Parathyroid adenoma (tissue), 2 donors: ENCODE data around the gene SC5D.

ENCODE experiments used
- H2AFZ ChIP-seq: fragments of 300-600 bp; sonication (generic); one replicate; pipeline ENCODE4 v1.7.0; 2017; ENCODE audit warnings: antibody characterized with exemption, mild to moderate bottlenecking
- H3K27ac ChIP-seq: fragments of 300-600 bp; sonication (generic); one replicate; pipeline ENCODE4 v1.7.0; 2017
- H3K27me3 ChIP-seq: fragments of 300-600 bp; sonication (generic); one replicate; pipeline ENCODE4 v1.7.0; 2017; ENCODE audit warnings: low read length; ENCODE audit not compliant: control insufficient read depth, insufficient read depth
- H3K36me3 ChIP-seq: fragments of 300-600 bp; sonication (generic); one replicate; pipeline ENCODE4 v1.7.0; 2017; ENCODE audit warnings: low read length; ENCODE audit not compliant: control insufficient read depth, insufficient read depth
- H3K4me1 ChIP-seq: fragments of 300-600 bp; sonication (generic); one replicate; pipeline ENCODE4 v1.7.0; 2017; ENCODE audit warnings: control low read depth
- H3K4me2 ChIP-seq: fragments of 300-600 bp; sonication (generic); one replicate; pipeline ENCODE4 v1.7.0; 2017; ENCODE audit warnings: low read length
- H3K4me3 ChIP-seq: fragments of 300-600 bp; sonication (generic); one replicate; pipeline ENCODE4 v1.7.0; 2017; ENCODE audit warnings: low read depth, low read length
- H3K79me2 ChIP-seq: fragments of 300-600 bp; sonication (generic); one replicate; pipeline ENCODE4 v1.7.0; 2017; ENCODE audit warnings: control low read depth
- H3K9ac ChIP-seq: fragments of 300-600 bp; sonication (generic); one replicate; pipeline ENCODE4 v1.7.0; 2017; ENCODE audit warnings: mild to moderate bottlenecking
- H3K9me3 ChIP-seq: fragments of 300-600 bp; sonication (generic); one replicate; pipeline ENCODE4 v1.7.0; 2017; ENCODE audit warnings: low read length; ENCODE audit not compliant: control insufficient read depth
- CTCF ChIP-seq: fragments of 300-600 bp; sonication (generic); IDR thresholded peaks from one replicate; pipeline ENCODE4 v1.7.0; 2017; ENCODE audit warnings: antibody characterized with exemption, mild to moderate bottlenecking
- donor health status: primary hyperparathyroidism.

SC5D gene

GRCh38 chr11:121255473-121256125 lies 37.0 kb upstream of the SC5D start:
- no peak for TF ChIP-seq CTCF
- Histone ChIP-seq H3K36me3 (no peaks in the 10 kb centered on the region), H3K4me1 (no peaks in the 10 kb centered on the region), H3K9ac (no peak overlapping the region), H3K9me3 (no peaks in the 10 kb centered on the region), H3K79me2 (no peaks in the 10 kb centered on the region), H3K27me3 (no peaks in the 10 kb centered on the region), H3K4me2 (no peak overlapping the region), H3K27ac (no peak overlapping the region), H2AFZ (no peak overlapping the region), H3K4me3 (no peak overlapping the region)

GRCh38 chr11:121257289-121257688 lies 35.3 kb upstream of the SC5D start:
- TF ChIP-seq CTCF, result no peak
- Histone ChIP-seq H3K4me3 (no peak overlapping the region), H3K79me2 (no peaks in the 10 kb centered on the region), H3K4me1 (no peaks in the 10 kb centered on the region), H3K4me2 (no peak overlapping the region), H3K27me3 (no peaks in the 10 kb centered on the region), H3K36me3 (no peaks in the 10 kb centered on the region), H3K9ac (no peak overlapping the region), H2AFZ (no peak overlapping the region), H3K9me3 (no peaks in the 10 kb centered on the region), H3K27ac (no peak overlapping the region)

- no peaks in the 10 kb centered on the region for H3K9me3 ChIP-seq
- H3K4me2 ChIP-seq, result no peak overlapping the region
- H3K36me3 ChIP-seq, result no peaks in the 10 kb centered on the region
- H3K79me2 ChIP-seq, result no peaks in the 10 kb centered on the region
- H3K27ac ChIP-seq, result no peak overlapping the region
- H3K27me3 ChIP-seq, result no peaks in the 10 kb centered on the region
- H2AFZ ChIP-seq, result no peak overlapping the region
- no peak for TF ChIP-seq CTCF
- no peak overlapping the region for H3K4me3 ChIP-seq
- no peaks in the 10 kb centered on the region for H3K4me1 ChIP-seq
- no peak overlapping the region for H3K9ac ChIP-seq
Measured at GRCh38 chr11:121257976-121258375, 34.6 kb upstream of the SC5D start.

GRCh38 chr11:121265586-121265985 lies 27.0 kb upstream of the SC5D start:
- Histone ChIP-seq H3K4me1 (no peaks in the 10 kb centered on the region), H3K36me3 (no peaks in the 10 kb centered on the region), H3K27me3 (no peaks in the 10 kb centered on the region), H3K4me2 (no peak overlapping the region), H3K79me2 (no peaks in the 10 kb centered on the region), H3K27ac (no peak overlapping the region), H3K4me3 (no peak overlapping the region), H3K9me3 (no peaks in the 10 kb centered on the region), H2AFZ (no peak overlapping the region), H3K9ac (no peak overlapping the region)
- TF ChIP-seq CTCF, result no peak

- Histone ChIP-seq H3K9me3 (no peaks in the 10 kb centered on the region), H3K27me3 (no peaks in the 10 kb centered on the region), H3K27ac (no peak overlapping the region), H3K4me1 (no peaks in the 10 kb centered on the region), H3K79me2 (no peaks in the 10 kb centered on the region), H3K4me2 (no peak overlapping the region), H3K9ac (no peak overlapping the region), H3K36me3 (no peaks in the 10 kb centered on the region), H2AFZ (no peak overlapping the region), H3K4me3 (no peak overlapping the region)
- TF ChIP-seq CTCF, result no peak
Measured at GRCh38 chr11:121268581-121268980, 24.0 kb upstream of the SC5D start.
